OCI-LY7 (cell line): ENCODE data around the gene WWTR1. TPM values are rescaled to one million over a fixed set of nuclear protein-coding genes. Genes with fewer than 3 reads are reported as not detected.

ENCODE experiments used
- BruUV-seq: library from RNA; stranded (reverse); fragments of 400-500 nt; replicated peaks from 2 replicates; lab custom pipeline; 2021; lab: Mats Ljungman, UMichigan
- CTCF ChIA-PET: fragments of 300-600 bp; sonication (Branson Sonifier 250); formaldehyde crosslinking; loops from one replicate; lab custom pipeline; 2022; ENCODE audit warnings: antibody characterized with exemption; ENCODE audit not compliant: unreplicated experiment; lab: Charles Lee
- POLR2A ChIA-PET: fragments of 300-600 bp; sonication (Branson Sonifier 250); formaldehyde crosslinking; loops from one replicate; lab custom pipeline; 2022; ENCODE audit warnings: antibody characterized with exemption; lab: Charles Lee
- DNase-seq: peaks from one replicate; pipeline ENCODE4 v3.0.0-alpha.2; 2015; ENCODE audit warnings: low spot score
- H2AFZ ChIP-seq: fragments of 200-600 bp; sonication (generic), shearing (Covaris generic); 2 replicates; pipeline ENCODE4 v1.6.1; 2014; ENCODE audit warnings: mild to moderate bottlenecking, antibody characterized with exemption, low read length, moderate library complexity
- H3K27ac ChIP-seq: fragments of 200-600 bp; sonication (generic); 2 replicates; pipeline ENCODE4 v1.5.1; 2014; ENCODE audit warnings: mixed run types, low read depth, mild to moderate bottlenecking, moderate library complexity, low read length, inconsistent platforms; ENCODE audit not compliant: poor library complexity, severe bottlenecking
- H3K36me3 ChIP-seq: fragments of 200-600 bp; sonication (generic); 2 replicates; pipeline ENCODE4 v1.6.1; 2014; ENCODE audit warnings: mild to moderate bottlenecking, antibody characterized with exemption, low read length, moderate library complexity, mixed read lengths; ENCODE audit not compliant: insufficient read depth
- H3K4me1 ChIP-seq: fragments of 200-600 bp; sonication (generic); 2 replicates; pipeline ENCODE4 v1.5.1; 2014; ENCODE audit warnings: mild to moderate bottlenecking, low read length; ENCODE audit not compliant: insufficient read depth, poor library complexity, severe bottlenecking
- H3K4me2 ChIP-seq: fragments of 200-600 bp; sonication (generic); 2 replicates; pipeline ENCODE4 v1.6.1; 2014; ENCODE audit warnings: mild to moderate bottlenecking, low read length
- H3K4me3 ChIP-seq: fragments of 200-600 bp; sonication (generic); 2 replicates; pipeline ENCODE4 v1.5.1; 2014; ENCODE audit warnings: mild to moderate bottlenecking, low read depth, low read length; ENCODE audit not compliant: poor library complexity, severe bottlenecking
- H3K79me2 ChIP-seq: fragments of 200-600 bp; sonication (generic); 2 replicates; pipeline ENCODE4 v1.6.1; 2016; ENCODE audit warnings: low read depth, mild to moderate bottlenecking, low read length, moderate library complexity, mixed read lengths; ENCODE audit not compliant: insufficient read depth
- H3K9me2 ChIP-seq: fragments of 200-600 bp; sonication (generic); 2 replicates; pipeline ENCODE4 v1.6.1; 2016; ENCODE audit warnings: mild to moderate bottlenecking, low read length, mixed read lengths; ENCODE audit not compliant: insufficient read depth
- H3K9me3 ChIP-seq: fragments of 200-600 bp; sonication (generic); 2 replicates; pipeline ENCODE4 v1.6.1; 2014; ENCODE audit warnings: mild to moderate bottlenecking, mixed run types, low read length, mixed read lengths
- H4K20me1 ChIP-seq: fragments of 200-600 bp; sonication (generic); 2 replicates; pipeline ENCODE4 v1.6.1; 2014; ENCODE audit warnings: mild to moderate bottlenecking, antibody characterized with exemption, low read length, moderate library complexity, mixed read lengths; ENCODE audit not compliant: insufficient read depth
- CTCF ChIP-seq: fragments of 200-600 bp; sonication (generic); conservative IDR thresholded peaks from 2 replicates; pipeline ENCODE4 v1.5.1; 2014; ENCODE audit warnings: mild to moderate bottlenecking, antibody characterized with exemption, low read length, moderate library complexity, mixed read lengths
- EZH2phosphoT487 ChIP-seq: fragments of 200-600 bp; sonication (generic); IDR thresholded peaks from 2 replicates; pipeline ENCODE4 v1.6.1; 2018; ENCODE audit warnings: low read depth, borderline replicate concordance, mild to moderate bottlenecking, mixed run types, antibody characterized with exemption, low read length, moderate library complexity, mixed read lengths
- intact Hi-C: fragments of 100-400 bp; cut with micrococcal nuclease; formaldehyde crosslinking; loops from one replicate; pipeline ENCODE4 v1.10.0; 2022; ENCODE audit not compliant: unreplicated experiment
- total RNA-seq, 2 experiments: library from RNA; depleted of rRNA in 1 of 2; stranded (reverse); fragments of >200 nt in 1 of 2; shearing (Covaris generic) in 1 of 2; gene quantifications; 2 replicates each; pipeline ENCODE4 v1.2.3, GENCODE V29; 2014 to 2022

WWTR1 gene
- total RNA-seq, 2 experiments from 2014 or later: 0.15 TPM; not detected in 1

DNA sequence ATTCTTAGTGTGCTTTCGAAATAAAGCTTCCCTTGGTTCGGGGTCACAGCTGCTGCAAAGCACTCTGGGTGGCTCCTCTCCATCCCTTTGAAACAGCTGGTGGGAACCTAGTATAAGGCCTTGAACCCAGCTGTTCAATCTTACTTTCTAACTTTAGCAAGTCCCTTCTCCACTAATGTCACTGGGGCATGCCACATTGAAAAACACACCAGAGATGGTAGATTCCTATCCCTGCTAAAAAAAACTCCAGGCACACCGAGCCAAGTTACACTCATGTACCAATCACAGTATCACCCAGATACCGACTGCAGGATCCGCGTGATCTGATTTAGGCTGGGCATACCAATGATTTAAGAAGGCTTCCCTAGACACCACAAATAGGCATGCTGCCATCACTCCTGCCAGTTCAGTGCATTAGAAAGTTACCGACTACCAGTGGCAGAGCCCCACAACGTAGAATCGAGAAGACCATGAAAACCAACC is 65.0 kb downstream of the WWTR1 start:
- Histone ChIP-seq H4K20me1 (no peaks in the 10 kb centered on the region), H3K9me2 (no peaks in the 10 kb centered on the region), H3K27ac (no peak overlapping the region), H3K4me3 (no peak overlapping the region), H3K4me2 (no peak overlapping the region), H3K4me1 (no peaks in the 10 kb centered on the region), H3K79me2 (no peaks in the 10 kb centered on the region), H2AFZ (no peak overlapping the region), H3K9me3 (no peaks in the 10 kb centered on the region), H3K36me3 (no peaks in the 10 kb centered on the region)
- TF ChIP-seq EZH2phosphoT487 (no peak), CTCF (no peak)
- DNase-seq: no peak
- no TSS peak for BruUV-seq
- intact Hi-C loops: no loop called here
- ChIA-PET CTCF (no interaction called here), POLR2A (interaction anchor here (0.6 kb wide), 1 partner anchor 160 kb away, joined by 3 read pairs; the partner anchor contains the start of gene COMMD2)

DNA sequence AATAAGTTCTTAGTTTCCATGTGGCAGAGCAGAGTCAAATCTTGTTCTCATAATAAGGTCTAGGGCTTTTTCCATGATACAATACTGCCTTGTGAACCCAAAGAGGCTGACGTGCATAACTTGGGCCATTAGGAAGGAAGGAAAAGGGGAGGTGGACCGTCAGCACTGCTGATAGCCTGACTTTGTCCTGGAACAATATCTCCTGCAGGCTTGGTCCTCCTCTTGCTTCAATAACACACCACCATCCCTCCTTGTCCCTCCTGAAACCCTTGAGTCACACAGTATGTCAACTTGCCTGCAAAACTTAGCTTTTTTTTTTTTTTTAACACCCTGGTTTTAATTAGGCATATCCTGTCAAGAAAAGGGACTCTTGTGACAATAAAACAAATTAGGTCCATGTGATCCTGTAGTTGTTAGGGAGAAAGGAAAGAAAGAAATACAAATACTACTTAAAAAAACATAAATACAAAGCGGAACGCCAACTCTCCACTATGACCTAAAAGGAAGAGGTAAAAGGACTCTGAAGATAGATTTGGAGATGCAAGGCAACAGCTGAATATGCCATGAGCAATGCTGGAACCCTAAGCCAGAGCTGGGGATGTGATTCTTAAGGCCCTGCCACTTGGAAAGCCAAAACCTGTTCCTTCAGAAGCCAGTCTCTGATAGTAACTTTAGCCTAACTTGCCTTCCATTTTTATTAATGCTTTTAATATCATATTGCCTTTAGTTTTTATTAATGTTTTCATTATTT is 67.0 kb downstream of the WWTR1 start:
- H3K79me2 ChIP-seq: no peaks in the 10 kb centered on the region

More for the DNA sequence above, 67.0 kb downstream of the WWTR1 start:
- H3K4me2 ChIP-seq: no peak overlapping the region
- H3K27ac ChIP-seq: no peak overlapping the region
- H2AFZ ChIP-seq: no peak overlapping the region
- TF ChIP-seq CTCF (no peak), EZH2phosphoT487 (no peak)
- no peaks in the 10 kb centered on the region for H3K36me3 ChIP-seq
- no peak for DNase-seq
- no peaks in the 10 kb centered on the region for H3K9me2 ChIP-seq
- ChIA-PET CTCF (no interaction called here), POLR2A (interaction anchor here (0.6 kb wide), 1 partner anchor 370 kb away, joined by 3 read pairs; no protein-coding TSS in a partner anchor)
- no peaks in the 10 kb centered on the region for H3K4me1 ChIP-seq
- H4K20me1 ChIP-seq: no peaks in the 10 kb centered on the region
- intact Hi-C loops: no loop called here
- H3K4me3 ChIP-seq: no peak overlapping the region
- BruUV-seq: no TSS peak
- no peaks in the 10 kb centered on the region for H3K9me3 ChIP-seq
